Upper lobe of left lung (tissue), 6 donors: Measurements from ENCODE around the gene UBE3A. TPM values are rescaled to one million over a fixed set of nuclear protein-coding genes. Genes with fewer than 3 reads are reported as not detected.

ENCODE experiments used
- ATAC-seq, 2 donors: fragments of 200-7000 bp; cut with Tn5 transposase; one replicate each; pipeline ENCODE4 v1.9.1; 2022; ENCODE audit warnings: mild to moderate bottlenecking in 2 of 2, moderate library complexity in 2 of 2; ENCODE audit not compliant: low FRiP score in 2 of 2
- DNase-seq, 2 donors: peaks; one replicate each; pipeline ENCODE4 v3.0.0-alpha.2; 2019 to 2020
- H3K27ac ChIP-seq, 4 donors: fragments of 200-600 bp; sonication (generic); one replicate each; pipeline ENCODE4 v1.5.1; 2016 to 2019
- H3K27me3 ChIP-seq, 4 donors: fragments of 200-600 bp; sonication (generic); one replicate each; pipeline ENCODE4 v1.5.1; 2017 to 2019
- H3K36me3 ChIP-seq, 4 donors: fragments of 200-600 bp; sonication (generic); one replicate each; pipeline ENCODE4 v1.5.1; 2016 to 2019
- H3K4me1 ChIP-seq, 4 donors: fragments of 200-600 bp; sonication (generic); one replicate each; pipeline ENCODE4 v1.5.1; 2018 to 2019
- H3K4me3 ChIP-seq, 4 donors: fragments of 200-600 bp; sonication (generic); one replicate each; pipeline ENCODE4 v1.5.1; 2017 to 2019; ENCODE audit warnings: mild to moderate bottlenecking in 2 of 4, moderate library complexity in 1 of 4
- H3K9me3 ChIP-seq, 4 donors: fragments of 200-600 bp; sonication (generic); one replicate each; pipeline ENCODE4 v1.5.1; 2018 to 2019
- EP300 ChIP-seq, 4 donors: sonication (generic); formaldehyde crosslinking; IDR thresholded peaks; one replicate each; pipeline ENCODE4 v1.5.1; 2017; ENCODE audit warnings: antibody characterized with exemption in 4 of 4, control low read depth in 2 of 4
- POLR2A ChIP-seq, 4 donors: fragments of 450-650 bp; IDR thresholded peaks; one replicate each; pipeline ENCODE4 v1.5.1; 2016 to 2017; ENCODE audit warnings: antibody characterized with exemption in 4 of 4, mild to moderate bottlenecking in 2 of 4
- POLR2AphosphoS5 ChIP-seq, 2 donors: sonication (generic); formaldehyde crosslinking; IDR thresholded peaks; one replicate each; pipeline ENCODE4 v1.5.1; 2017; ENCODE audit warnings: antibody characterized with exemption in 2 of 2
- WGBS, 2 donors: methylation state at CpG; one replicate each; pipeline ENCODE4 v1.1.5; 2017 to 2018; 5-methylcytosine and 5-hydroxymethylcytosine counted together
- total RNA-seq, 6 donors: library from RNA; depleted of rRNA in 4 of 6; stranded (reverse); fragments of >200 nt in 4 of 6; gene quantifications; one replicate each; pipeline versions ENCODE4 v1.1.0 to v1.2.1, GENCODE V29; 2016 to 2021
- TF ChIP-seq, protein P1 (sequence below), 6 experiments: fragments of 450-650 bp in 4 of 6; fragments of 200-600 bp in 2 of 6; sonication (generic) in 2 of 6; IDR thresholded peaks; one replicate each; pipeline ENCODE4 v1.5.1; 2016 to 2019; ENCODE audit warnings: antibody characterized with exemption in 6 of 6
- donor health status: DM: no; HTN: no; CAD: no; lungs with moderate emphysema.
- donor health status: DM: no; HTN: yes; CAD: no; lungs with severe emphysema.

The UBE3A gene
- total RNA-seq, 6 donors from 2014 or later, result 32.3 to 136 (median 87.8) TPM

DNA sequence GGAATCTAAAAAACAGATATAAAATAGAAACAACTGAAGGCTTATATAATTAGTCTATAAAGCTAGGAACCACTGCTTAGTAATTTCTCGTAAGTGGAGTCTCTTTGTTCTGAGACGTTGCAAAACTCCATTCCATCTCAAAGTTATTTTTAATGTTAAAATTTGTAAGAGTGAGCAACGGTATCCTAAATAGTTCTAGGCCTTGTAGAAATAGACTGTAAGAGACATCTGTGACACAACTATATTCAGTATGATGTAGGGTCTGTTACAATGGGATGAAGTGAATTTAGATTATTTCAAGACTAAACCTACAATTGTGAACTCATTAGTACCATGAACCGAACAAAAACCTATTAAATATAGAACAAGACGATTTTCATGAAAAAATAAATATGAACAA is 57.2 kb downstream of the UBE3A start:
- Histone ChIP-seq H3K27me3 (no peaks in the 10 kb centered on the region), H3K9me3 (peaks cover 0 to 11% (median 4%) of the 10 kb centered on the region in 4 donors), H3K4me3 (no peak overlapping the region), H3K4me1 (no peaks in the 10 kb centered on the region), H3K36me3 (peaks cover 0 to 7% (median 3%) of the 10 kb centered on the region in 4 donors), H3K27ac (no peak overlapping the region)
- TF ChIP-seq POLR2AphosphoS5 (IDR thresholded peaks at IDR 0.05) (no peak), POLR2A (IDR thresholded peaks at IDR 0.05) (no peak), EP300 (IDR thresholded peaks at IDR 0.05) (no peak)
- TF ChIP-seq, protein P1, sequence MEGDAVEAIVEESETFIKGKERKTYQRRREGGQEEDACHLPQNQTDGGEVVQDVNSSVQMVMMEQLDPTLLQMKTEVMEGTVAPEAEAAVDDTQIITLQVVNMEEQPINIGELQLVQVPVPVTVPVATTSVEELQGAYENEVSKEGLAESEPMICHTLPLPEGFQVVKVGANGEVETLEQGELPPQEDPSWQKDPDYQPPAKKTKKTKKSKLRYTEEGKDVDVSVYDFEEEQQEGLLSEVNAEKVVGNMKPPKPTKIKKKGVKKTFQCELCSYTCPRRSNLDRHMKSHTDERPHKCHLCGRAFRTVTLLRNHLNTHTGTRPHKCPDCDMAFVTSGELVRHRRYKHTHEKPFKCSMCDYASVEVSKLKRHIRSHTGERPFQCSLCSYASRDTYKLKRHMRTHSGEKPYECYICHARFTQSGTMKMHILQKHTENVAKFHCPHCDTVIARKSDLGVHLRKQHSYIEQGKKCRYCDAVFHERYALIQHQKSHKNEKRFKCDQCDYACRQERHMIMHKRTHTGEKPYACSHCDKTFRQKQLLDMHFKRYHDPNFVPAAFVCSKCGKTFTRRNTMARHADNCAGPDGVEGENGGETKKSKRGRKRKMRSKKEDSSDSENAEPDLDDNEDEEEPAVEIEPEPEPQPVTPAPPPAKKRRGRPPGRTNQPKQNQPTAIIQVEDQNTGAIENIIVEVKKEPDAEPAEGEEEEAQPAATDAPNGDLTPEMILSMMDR (IDR thresholded peaks at IDR 0.05), result no peak
- DNase-seq (no peak), ATAC-seq (no peak)
- 91 to 92% methylated on average over 5 of the region's 5 CpGs for WGBS, 2 donors

DNA sequence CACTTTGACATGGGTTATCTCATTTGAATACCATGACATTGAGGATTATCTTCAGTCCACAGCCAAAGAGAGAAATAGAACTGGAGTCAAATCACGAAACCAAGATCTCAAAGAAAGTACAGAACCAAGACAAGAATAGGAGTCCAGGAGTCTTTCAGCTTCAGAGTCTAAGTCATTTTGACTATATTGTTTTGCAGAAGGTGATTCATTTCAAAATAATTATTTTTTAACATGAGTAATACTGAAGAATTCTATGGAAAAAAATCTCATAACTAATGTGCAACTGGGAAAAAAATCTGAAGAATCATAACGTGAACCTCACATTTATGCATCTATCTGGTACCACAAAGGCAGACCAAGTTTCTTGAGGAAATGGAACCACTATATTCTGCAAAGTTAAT is 60.3 kb downstream of the UBE3A start:
- DNase-seq (no peak), ATAC-seq (no peak)
- H3K27me3 ChIP-seq, result no peaks in the 10 kb centered on the region
- no peak overlapping the region for H3K4me3 ChIP-seq
- H3K36me3 ChIP-seq, result peaks cover 0 to 24% (median 19%) of the 10 kb centered on the region in 4 donors
- TF ChIP-seq POLR2AphosphoS5 (IDR thresholded peaks at IDR 0.05), result no peak
- no peak for TF ChIP-seq POLR2A (IDR thresholded peaks at IDR 0.05)
- TF ChIP-seq, protein P1 (IDR thresholded peaks at IDR 0.05), result no peak
- no peak for TF ChIP-seq EP300 (IDR thresholded peaks at IDR 0.05)
- H3K9me3 ChIP-seq, result peaks cover 0 to 7% (median 3%) of the 10 kb centered on the region in 4 donors
- H3K27ac ChIP-seq, result no peak overlapping the region
- peaks cover 0 to 4% (median 0%) of the 10 kb centered on the region in 4 donors for H3K4me1 ChIP-seq
- WGBS, 2 donors, result 90 to 92% methylated on average over 2 of the region's 2 CpGs

DNA sequence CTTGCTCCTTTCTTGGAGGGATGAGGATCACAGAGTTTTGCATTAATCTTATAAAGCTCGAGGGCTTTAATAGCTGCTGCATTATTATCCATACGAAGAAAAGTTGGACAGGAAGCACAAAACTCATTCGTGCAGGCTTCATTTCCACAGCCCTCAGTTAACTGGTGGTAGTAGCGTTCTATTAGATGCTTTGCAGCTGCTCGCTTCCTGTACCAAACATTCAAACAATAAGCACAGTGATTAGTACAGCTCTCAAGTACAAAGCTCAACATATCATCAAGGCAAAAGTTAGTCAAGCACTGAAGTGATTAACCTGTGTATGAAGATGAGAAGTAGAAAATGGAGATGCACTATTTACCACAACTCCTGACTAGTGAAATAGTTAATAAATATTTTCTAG is 63.3 kb downstream of the UBE3A start:
- no peak for ATAC-seq
- Histone ChIP-seq H3K4me1 (peaks cover 0 to 7% (median 3%) of the 10 kb centered on the region in 4 donors), H3K36me3 (peaks cover 10 to 40% (median 33%) of the 10 kb centered on the region in 4 donors)

DNA sequence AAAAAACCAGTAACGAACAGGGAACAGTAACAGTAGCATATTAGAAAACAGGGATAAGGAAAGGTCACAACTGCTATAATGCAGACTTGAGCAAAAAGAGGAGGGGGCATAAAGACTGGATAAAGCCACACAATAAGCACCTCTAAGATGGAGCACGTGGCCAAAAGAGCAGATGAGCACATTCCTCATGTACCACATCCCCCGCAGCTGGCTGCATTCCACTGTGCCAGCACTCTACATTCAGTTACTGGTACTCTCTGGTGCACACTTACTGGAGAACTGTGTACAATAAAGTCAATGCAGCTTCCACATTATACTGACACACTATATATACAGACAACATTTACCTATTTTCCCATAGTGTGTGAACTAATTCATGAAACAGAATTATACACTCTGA is 64.7 kb downstream of the UBE3A start:
- Histone ChIP-seq H3K9me3 (peaks cover 0 to 9% (median 0%) of the 10 kb centered on the region in 4 donors), H3K4me1 (peaks cover 0 to 7% (median 3%) of the 10 kb centered on the region in 4 donors), H3K27me3 (no peaks in the 10 kb centered on the region), H3K36me3 (peaks cover 10 to 48% (median 30%) of the 10 kb centered on the region in 4 donors), H3K4me3 (no peak overlapping the region), H3K27ac (no peak overlapping the region)
- 92 to 94% methylated on average over 3 of the region's 3 CpGs for WGBS, 2 donors
- ATAC-seq (no peak), DNase-seq (no peak)
- TF ChIP-seq POLR2AphosphoS5 (IDR thresholded peaks at IDR 0.05), result no peak
- TF ChIP-seq, protein P1 (IDR thresholded peaks at IDR 0.05), result no peak
- no peak for TF ChIP-seq EP300 (IDR thresholded peaks at IDR 0.05)
- TF ChIP-seq POLR2A (IDR thresholded peaks at IDR 0.05), result no peak

More for the DNA sequence above, 63.3 kb downstream of the UBE3A start:
- no peaks in the 10 kb centered on the region for H3K27me3 ChIP-seq
- TF ChIP-seq, protein P1 (IDR thresholded peaks at IDR 0.05), result no peak
- TF ChIP-seq POLR2AphosphoS5 (IDR thresholded peaks at IDR 0.05) (no peak), POLR2A (IDR thresholded peaks at IDR 0.05) (no peak), EP300 (IDR thresholded peaks at IDR 0.05) (no peak)
- no peak overlapping the region for H3K4me3 ChIP-seq
- H3K27ac ChIP-seq, result no peak overlapping the region
- 51 to 67% methylated on average over 5 of the region's 5 CpGs for WGBS, 2 donors
- DNase-seq, result no peak
- H3K9me3 ChIP-seq, result peaks cover 0 to 9% (median 0%) of the 10 kb centered on the region in 4 donors

DNA sequence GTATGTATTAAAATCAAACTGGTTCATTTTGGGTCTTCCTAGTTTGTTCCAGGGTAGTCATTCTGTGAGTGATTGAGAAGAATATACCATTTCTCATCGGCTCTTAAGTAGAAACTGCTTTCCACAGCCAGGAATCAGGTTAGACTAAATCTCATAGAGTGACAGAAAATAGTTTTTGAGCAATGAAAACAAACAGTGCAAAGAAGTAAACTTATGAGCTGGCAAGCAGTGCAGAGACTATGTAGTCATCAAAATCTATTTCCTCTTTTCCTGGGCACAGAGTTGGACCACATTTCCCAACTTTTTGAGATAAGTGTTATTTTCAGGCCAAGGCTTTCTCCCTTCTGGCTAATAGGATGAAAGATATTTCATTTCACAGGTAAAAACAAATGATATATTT is 66.5 kb downstream of the UBE3A start:
- Histone ChIP-seq H3K4me1 (peaks cover 0 to 7% (median 3%) of the 10 kb centered on the region in 4 donors), H3K27me3 (no peaks in the 10 kb centered on the region), H3K27ac (no peak overlapping the region), H3K36me3 (peaks cover 10 to 48% (median 34%) of the 10 kb centered on the region in 4 donors), H3K9me3 (peaks cover 0 to 6% (median 0%) of the 10 kb centered on the region in 4 donors), H3K4me3 (no peak overlapping the region)
- DNase-seq, result no peak
- WGBS, 2 donors, result 74 to 76% methylated on average over 1 of the region's 1 CpG
- TF ChIP-seq EP300 (IDR thresholded peaks at IDR 0.05) (no peak), POLR2A (IDR thresholded peaks at IDR 0.05) (no peak), POLR2AphosphoS5 (IDR thresholded peaks at IDR 0.05) (no peak)
- TF ChIP-seq, protein P1 (IDR thresholded peaks at IDR 0.05), result no peak
- no peak for ATAC-seq
